ENCODE results near the gene PKD2L1.

DNA sequence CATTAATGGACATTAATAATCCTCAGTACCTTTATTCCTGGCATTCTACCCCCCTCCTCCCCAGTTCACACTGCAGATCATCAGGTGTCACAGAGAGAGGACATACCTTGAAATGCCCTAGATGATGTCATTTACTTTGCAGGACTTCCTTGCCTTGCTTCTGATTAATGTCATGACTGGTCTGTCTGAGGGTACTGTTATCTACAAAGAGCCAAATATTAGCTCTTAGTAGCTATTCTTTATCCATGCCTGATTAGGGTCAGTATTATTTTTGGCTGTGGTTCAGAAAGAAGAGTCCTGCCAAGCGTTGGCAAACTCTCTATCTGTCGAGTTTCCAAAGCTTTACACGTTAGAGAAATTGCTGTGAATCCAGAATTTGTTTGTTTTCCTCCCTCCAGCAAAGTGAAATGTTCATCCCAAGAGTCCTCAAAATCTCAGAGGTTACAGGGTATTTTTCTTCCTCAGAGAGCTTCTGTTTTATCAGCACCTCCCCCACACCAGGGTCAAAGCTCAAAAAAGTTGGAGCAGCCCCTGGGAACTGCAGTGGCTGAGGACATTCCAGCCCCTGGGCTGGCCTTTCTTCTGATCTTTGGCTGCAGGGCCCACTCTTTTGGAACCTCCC is 29.6 kb upstream of the PKD2L1 start:
- TF ChIP-seq, protein P1, sequence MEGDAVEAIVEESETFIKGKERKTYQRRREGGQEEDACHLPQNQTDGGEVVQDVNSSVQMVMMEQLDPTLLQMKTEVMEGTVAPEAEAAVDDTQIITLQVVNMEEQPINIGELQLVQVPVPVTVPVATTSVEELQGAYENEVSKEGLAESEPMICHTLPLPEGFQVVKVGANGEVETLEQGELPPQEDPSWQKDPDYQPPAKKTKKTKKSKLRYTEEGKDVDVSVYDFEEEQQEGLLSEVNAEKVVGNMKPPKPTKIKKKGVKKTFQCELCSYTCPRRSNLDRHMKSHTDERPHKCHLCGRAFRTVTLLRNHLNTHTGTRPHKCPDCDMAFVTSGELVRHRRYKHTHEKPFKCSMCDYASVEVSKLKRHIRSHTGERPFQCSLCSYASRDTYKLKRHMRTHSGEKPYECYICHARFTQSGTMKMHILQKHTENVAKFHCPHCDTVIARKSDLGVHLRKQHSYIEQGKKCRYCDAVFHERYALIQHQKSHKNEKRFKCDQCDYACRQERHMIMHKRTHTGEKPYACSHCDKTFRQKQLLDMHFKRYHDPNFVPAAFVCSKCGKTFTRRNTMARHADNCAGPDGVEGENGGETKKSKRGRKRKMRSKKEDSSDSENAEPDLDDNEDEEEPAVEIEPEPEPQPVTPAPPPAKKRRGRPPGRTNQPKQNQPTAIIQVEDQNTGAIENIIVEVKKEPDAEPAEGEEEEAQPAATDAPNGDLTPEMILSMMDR (conservative IDR thresholded peaks at IDR 0.05; ENCODE audit: low read depth, low read length), result no peak
- TF ChIP-seq EZH2 (IDR thresholded peaks at IDR 0.05; ENCODE audit: borderline replicate concordance, low read depth, low read length, poor library complexity, severe bottlenecking), result no peak
